ENCODE measurements around the gene FNBP1. TPM values are rescaled to one million over a fixed set of nuclear protein-coding genes. Genes with fewer than 3 reads are reported as not detected.

The FNBP1 gene
- polyA plus RNA-seq, 1 donor = 19.1 TPM

DNA sequence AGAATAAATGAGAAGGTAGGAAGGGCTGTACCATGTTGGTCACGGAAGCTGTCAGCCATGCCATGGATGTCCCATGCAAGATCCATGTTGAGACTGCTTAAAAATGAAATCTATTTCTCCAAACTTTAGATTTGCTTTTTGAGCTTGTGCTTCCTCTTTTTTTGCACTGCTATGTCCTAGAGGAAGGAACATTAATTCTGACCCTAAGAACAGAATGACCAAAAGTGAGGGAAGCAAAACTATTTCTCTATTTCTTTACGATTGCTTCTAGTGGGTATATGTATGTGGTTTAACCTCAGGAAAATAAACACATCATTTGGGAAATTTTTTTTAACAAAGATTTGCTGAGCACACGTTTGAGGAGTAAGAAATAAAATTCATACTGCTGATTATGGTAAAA is 123.1 kb downstream of the FNBP1 start:
- no peak for DNase-seq (ENCODE audit: low read depth)

DNA sequence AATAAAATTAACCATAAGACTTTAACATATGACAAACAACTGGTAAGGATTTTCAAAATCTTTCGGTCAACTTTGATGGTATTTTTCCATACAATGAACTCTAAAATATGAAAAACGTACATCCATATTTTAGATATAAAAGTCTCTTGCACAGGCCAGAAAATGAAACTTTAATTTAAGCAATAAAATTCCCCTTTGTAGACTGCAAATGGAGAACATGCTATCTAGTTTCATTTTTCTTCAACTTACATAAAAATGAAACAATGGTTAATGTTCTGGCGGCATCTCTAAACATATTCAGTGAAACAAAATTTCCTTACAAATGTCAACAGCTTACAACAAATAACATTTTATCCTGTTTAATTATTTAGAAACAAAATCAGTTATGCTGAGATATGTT is 123.7 kb downstream of the FNBP1 start:
- DNase-seq (ENCODE audit: low read depth) = no peak

DNA sequence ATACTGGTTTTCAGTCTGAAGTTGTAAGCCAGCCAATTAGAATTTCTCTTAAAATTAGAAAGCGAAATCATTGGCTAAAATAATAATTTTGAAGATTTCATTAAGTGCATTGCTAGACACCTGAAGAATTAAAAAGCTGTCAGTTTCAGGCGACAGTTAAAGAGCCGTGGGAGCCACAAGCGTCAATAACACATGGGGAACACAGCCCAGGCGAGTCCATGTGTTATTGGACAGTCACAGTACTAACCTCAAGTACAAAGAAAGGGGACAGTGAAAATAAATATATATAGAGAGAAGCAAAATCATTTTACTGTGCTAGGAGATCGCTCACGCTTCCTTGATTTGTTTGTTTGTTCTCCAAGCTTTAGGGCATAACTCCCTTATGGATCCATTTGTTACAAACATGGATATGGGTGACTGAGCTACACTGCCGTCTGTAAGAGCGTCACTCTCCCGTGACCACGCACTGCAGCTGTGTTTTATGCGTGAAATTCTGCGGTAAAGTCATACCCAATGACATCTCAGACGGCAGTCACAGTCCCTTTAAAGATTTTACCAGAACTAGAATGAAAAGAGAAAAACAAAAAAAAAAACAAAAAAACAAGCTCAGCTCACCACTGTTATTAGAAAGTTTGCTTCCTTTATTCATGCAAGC is 124.6 kb downstream of the FNBP1 start:
- no peak for DNase-seq (ENCODE audit: low read depth)

DNA sequence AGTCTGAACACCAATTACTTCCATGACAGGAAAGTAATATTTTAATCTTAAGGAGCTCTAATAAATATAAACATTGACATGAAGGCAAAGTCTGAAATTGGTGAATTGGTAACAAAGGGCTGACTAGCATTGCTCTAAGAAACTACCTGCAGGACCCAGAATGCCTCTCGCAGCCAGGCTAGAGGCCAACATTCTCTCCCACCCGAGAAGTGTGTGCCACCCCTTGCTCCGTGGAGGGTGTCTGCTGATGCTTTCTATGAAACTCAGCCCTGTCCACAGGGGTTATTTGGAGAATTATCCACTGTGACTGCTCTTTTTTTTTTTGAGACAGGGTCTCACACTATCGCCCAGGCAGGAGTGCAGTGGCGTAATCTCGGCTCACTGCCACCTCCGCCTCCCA is 126.3 kb downstream of the FNBP1 start:
- no peak for DNase-seq (ENCODE audit: low read depth)

DNA sequence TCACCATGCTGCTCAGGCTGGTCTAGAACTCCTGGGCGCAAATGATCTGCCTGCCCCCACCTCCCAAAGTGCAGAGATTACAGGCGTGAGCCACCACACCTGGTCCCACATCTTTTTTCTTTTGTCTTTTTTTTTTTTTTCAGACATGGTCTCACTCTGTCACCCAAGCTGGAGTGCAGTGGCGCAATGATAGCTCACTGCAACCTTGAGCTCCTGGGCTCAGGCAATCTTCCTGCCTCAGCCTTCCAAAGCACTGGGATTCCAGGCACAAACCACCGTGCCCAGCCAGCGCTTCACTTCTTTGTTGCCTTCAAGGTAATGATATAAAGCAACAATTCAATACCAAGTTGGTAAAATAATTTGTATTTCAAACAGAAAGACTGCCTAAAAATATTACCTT is 128.9 kb downstream of the FNBP1 start:
- DNase-seq (ENCODE audit: low read depth) = no peak

DNA sequence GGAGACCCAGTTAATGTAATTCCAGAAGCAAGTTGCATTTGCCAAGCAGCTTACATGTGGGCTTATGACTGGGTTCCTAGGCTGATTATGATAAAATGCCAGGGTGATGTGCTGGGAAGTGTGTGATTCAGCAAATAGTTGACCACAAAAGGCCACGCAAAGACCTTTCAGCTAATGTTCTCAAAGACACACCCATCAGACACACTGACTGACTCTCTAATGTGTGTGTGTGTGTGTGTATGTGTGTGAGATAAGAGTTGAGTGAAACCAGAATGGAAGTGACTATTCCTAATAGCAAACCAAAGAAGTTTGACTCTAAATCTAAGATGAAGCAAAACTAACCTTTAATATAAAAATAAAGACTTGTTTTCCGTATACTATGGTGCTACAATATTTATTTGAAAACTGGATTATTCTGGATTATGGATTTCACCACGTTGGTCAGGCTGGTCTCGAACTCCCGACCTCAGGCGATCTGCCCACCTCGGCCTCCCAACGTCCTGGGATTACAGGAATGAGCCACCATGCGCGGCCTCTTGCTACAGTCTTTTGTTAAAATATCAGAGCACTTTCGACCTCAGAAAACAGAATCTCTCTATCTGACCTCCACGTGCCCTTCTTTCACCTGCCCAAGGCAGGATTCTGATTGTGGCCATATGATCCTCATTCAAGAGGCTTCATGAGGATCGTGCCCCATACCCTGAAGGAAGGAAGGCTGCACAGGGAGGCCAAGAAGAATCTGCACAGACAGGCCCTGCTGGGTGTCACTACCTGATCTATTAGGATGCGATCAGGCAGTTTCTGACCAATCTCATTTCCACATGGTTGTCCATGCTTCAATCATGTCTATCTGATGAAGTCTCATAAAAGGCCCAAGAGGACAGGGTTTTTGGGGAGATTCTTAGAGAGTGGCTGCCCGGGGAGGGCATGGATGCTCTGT is 132.1 kb downstream of the FNBP1 start:
- no peak for DNase-seq (ENCODE audit: low read depth)

DNA sequence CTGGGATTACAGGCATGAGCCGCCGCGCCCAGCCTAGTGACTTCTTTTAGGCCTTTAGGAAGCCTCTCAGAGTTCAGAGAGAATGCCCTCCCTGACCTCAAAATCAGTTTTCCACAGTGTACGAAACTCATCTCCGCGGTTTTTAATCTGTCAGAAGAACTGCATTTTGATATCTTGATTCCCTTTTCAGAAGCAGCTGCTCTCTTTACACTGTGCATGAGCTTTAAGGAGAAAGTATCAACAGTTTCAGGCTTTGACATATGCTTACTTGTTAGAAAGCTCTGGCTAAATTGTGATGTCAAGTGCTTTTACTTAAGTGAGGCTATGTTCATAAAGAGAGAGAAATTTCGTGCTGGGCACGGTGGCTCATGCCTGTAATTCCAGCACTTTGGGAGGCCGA is 133.1 kb downstream of the FNBP1 start:
- DNase-seq (ENCODE audit: low read depth) = no peak

DNA sequence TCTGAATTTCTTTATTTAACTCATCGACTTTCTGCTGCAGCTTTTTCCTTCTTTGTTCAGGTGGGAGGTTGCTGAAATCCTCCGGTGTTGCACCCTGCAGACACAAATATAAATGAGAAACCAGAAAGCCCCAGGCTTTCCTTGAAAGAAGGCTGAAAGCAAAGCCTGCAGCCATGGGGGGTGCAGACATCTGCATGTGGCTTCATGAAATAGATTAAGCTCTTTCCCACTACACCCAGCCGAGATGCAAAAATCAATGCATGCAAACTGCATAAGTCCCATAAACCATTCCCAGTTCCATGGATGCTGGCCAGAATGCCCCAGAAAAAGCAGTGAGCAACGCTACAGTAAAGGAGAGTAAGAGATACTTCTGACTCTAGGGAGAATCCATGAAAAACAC is 134.1 kb downstream of the FNBP1 start:
- DNase-seq (ENCODE audit: low read depth) = no peak

DNA sequence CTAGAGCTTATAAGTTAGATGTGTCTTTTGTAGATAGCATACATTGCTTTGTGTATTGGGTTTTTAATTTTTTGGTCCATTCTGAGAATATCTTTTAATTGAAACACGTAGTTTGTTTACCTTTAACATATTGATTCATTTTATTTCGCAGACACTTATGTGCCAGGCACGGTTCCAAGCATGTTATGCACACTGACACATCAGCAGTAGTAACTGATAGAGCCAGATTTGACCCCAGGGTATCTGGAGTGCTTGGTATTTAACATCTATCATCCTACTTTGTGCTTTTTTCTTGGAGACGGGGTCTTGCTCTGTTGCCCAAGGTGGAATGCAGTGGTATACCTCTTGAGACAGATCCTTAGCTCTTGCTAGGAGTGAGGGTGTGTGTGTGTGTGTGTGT is 135.8 kb downstream of the FNBP1 start:
- DNase-seq (ENCODE audit: low read depth) = no peak

DNA sequence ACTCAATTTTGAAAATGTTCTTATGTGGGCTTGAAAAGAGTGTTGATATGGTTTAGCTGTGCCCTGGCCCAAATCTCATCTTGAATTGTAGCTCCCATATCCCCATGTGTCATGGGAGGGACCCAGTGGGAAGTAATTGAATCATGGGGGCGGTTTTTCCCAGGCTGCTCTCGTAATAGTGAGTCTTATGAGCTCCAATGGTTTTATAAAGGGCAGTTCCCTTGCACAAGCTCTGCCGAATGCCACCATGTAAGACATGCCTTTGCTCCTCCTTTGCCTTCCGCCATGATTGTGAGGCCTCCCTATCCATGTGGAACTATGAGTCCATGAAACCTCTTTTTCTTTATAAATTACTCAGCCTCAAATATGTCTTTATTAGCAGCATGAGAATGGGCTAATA is 136.7 kb downstream of the FNBP1 start:
- no peak for DNase-seq (ENCODE audit: low read depth)

DNA sequence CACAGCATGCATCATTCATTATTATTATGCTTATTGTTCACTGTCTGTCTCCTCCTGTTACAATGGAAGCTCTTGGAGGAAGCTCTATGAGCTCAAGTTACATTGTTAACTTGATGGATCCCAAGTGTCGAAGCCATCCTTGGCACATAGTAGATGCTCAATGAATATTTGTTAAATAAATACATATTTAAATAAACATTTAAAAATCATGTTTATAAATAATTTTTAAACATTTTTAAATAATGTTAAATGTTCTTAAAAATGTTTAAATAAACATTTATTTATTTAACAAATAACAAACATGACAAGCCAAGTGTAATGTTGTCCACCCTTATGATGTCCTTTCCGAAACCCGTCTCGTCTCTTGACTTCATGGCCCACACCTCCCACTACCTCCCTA is 138.3 kb downstream of the FNBP1 start:
- DNase-seq (ENCODE audit: low read depth) = no peak

DNA sequence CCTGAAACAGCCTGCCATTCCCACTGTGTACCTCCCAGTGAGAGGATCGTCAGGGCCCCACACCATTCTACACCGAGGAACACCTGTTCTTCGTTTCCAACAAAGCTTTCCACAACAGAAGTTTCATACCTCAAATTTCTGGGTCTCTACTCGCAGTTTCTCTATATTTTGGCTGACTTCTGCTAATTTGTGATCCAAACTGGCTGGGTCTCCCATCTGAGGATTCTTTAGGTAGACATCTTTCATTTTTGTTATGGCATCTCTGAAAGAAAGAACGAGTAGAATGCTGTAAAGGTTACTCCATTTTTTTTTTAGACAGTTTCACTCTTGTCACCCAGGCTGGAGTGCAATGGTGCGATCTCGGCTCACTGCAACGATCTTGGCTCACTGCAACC is 140.3 kb downstream of the FNBP1 start:
- DNase-seq (ENCODE audit: low read depth) = no peak

DNA sequence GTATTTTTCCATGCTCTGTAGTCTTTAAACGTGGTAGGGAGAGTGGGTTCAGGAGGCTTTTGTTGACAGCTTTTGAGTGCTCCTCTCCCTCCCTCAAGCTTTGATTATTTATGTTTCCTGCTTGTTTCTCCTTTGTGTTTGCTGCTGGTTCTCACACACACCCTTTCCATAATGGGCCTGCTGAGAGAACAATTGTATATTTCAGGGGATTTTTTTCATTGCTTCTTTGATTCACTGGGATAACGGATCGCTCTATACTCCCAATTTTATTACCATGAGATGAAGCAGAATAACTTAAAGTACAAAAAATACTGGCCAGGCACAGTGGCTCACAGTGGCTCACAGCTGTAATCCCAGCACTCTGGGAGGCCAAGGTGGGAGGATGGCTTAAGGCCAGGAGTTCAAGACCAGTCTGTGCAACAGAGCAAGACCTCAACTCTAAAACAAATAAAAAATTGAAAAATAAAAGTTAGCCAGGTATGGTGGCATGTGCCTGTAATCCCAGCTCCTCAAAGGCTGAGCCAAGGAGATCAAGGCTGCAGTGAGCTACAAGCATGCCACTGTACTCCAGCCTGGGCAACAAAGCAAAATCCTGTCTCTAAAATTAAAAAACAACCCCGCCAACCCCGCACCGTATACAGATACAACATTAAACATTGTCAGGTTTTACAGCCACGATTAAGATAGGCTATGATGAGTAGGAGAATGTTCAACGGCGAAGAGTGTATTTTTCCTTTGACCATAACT is 140.8 kb downstream of the FNBP1 start:
- no peak for DNase-seq (ENCODE audit: low read depth)

DNA sequence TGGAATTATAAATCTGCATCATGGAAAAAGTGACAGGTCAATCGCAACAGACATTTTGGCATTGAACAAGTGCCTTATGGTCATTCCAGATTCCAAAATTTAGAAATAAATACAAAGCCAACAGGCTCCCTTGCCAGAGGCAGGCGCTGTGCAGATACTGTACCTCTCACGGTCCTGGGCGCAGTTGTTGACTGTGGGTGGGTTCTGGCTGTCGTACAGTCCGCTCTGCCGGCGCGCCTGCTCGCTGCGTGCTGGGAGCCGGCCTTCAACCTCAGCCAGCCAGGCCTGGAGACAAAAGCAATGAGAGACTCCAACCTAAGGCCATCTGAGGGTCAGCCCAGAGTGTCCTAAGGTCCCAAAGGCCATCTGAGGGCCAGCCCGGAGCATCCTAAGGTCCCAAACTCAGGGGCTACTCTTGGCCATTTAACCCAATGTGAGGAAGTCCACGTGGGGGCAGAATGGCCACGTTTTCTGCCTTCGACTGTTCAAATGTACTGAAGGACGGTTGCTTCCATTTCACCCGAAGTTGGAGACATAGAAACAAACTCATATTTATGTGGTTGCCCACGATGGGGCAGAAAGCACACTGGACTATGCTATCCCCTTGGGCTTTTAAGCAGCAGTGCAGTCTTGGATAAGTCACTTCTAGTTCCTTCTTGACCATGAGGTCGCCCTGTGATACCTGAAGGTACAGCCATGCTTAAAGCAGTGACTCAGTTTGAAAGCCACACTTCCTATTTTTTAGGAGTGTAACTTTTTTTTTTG is 142.5 kb downstream of the FNBP1 start:
- no peak for DNase-seq (ENCODE audit: low read depth)

DNA sequence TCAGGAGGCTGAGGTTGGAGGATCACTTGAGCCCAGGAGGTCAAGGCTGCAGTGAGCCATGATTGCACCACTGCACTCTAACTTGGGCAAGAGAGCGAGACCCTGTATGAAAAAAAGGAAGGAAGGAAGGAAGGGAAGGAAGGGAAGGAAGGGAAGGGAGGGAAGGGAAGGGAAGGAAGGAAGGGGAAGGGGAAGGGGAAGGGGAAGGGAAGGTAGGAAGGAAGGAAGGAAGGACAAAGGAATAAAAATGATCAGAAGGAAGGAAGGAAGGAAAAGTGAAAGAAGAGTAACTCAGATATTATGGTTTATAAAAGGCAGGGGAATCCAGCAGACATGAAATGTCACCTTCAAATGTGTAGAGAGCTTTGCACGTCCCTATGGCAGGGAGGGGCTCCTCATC is 143.4 kb downstream of the FNBP1 start:
- no peak for DNase-seq (ENCODE audit: low read depth)

DNA sequence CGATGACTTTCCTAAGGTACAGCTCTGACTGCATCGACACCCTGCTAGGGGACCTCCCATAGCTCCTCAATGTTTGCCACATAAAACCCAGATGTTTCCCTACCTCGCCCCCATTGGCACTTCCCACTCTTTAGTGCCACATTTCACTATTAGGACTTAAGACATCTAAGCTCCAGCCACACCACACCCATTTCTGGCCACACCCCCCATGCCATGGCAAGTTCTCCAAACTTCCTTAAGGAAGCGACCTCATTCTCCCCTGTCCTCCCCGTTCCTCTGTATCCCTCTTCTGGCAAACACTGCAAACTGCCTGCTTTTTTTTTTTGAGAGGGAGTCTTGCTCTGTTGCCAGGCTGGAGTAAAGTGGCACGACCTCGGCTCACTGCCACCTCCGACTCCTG is 144.8 kb downstream of the FNBP1 start:
- DNase-seq (ENCODE audit: low read depth) = no peak

DNA sequence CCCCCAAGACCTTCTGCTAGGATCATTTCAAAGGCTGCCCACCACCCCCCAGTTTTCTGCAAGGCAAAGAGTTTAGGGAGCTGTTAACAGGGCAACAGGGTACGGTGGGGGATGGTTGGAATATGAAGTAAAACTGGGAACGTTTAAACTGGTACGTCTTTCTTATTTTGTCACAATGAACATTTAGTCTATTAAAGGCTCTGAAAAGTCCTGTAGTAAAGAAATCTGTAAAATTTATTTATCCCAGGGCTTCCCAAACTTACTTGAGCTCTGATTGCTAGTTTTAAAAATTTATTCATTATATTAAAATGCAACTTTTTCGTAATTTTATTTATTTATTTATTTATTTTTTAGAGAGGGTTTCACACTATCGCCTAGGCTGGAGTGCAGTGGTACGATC is 145.7 kb downstream of the FNBP1 start:
- DNase-seq (ENCODE audit: low read depth) = no peak

DNA sequence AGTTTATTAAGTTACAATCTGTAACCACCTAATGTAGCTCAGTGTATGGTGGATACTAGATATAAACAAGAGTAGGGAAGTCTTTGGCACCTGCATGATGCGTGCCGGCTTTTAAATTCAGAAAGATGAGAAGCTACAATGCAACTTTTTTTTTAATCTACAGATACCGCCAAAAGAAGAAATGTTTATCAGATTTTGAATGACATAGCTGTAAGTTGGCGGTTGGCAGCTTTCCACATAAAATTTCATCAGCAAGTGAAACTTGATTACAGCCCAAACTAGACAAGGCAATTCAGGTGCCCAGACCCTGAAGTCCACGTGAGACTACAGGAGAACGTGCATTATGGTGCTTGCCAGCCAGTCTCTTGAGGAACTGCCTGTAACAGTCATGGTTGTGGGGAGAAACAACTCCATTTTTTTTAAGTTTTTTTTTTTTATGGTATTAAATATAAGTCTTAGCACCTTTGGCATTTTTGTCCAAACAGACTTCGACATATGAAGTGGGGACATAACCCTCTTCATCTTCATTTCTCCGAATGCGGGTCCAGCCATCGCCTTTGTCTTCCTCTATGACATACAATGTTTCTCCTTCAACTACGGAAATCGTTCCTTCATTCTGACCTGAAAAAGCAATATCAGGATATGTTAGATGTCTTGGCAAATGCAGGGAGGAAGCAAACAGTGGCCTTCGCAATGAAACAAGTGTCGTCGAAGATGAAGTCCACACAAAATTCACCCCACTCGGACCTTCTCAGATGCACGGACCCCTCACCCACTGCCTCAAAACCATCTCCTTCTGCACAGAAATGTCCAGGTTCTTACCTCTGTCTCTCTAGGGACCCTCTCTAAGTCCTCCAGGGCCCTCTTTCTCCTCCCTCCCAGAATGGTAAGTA is 147.4 kb downstream of the FNBP1 start:
- no peak for DNase-seq (ENCODE audit: low read depth)

DNA sequence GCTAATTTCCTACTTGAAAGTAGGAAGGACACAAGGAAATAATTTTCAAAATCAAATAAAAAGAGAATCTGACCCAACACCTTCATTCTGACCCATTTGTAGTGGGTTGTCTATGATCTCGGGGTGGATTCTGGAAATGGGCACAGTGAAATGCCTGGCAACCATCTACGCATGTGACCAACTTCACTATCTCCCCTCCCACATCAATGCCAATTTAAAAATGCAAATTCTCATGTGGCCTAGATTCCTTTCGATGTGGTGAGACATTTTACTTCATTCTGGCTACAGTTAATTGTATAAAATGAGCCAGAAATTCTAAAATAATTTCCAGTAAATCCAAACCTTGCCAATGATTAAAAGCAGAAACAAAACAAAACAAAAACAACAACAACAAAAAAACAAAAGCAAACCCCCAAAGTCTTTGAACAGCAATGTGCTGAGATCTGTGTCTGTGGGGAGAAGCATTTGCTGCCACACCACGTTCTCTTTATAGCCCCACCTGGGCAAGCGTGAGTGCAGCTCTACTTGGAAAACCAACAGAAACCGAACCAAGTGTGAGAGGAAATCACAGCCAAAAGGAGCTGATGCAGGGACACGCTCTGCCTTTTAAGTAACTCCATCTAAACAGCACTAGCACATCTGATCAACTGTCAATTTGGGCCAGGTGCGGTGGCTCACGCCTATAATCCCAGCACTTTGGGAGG is 148.7 kb downstream of the FNBP1 start:
- DNase-seq (ENCODE audit: low read depth) = no peak

DNA sequence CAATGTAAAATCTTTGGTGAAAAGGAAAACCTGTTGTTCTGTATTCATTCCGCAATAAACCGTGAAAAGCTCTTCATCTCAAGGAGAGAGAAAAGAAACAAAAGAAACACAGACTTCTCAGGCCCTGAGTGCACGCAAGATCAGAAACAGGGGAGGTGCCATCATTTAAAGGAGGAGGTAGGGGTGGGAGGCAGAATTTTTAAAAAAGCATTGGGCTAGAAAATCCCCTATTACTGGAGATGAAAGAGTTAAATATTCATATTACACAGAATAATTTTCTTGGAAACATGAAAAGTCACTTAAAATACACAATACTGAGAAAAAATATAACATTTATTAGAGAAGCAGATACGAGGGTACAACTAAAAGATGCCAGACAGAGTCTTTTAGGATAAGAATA is 151.4 kb downstream of the FNBP1 start:
- no peak for DNase-seq (ENCODE audit: low read depth)

Measured in forelimb muscle (tissue), 1 donor.